ENCODE data around the gene ACBD6.

Gene ACBD6

DNA sequence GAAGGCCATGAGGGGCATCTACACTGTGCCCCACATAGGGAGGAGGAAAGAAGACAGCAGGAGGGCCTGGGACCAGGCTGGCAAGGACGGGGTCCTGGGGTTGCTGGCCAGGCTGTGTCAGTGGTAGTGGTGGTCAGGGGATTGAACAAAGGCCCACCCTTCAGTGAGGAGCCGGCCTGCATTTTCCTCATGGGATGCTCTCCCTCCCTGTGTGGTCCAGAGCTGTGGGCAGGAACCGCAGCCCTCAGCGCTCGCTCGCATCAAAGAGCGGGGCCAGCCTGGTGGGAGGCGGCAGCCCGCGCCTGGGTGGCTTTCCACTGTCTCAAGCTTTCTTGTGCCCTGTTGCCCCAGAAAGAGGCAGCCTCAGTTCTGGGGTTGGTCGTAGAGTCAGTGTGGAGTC is 247.5 kb downstream of the ACBD6 start:
- H3K4me3 ChIP-seq (ENCODE audit: low read depth, low read length) = no peak overlapping the region
- no peak for DNase-seq (ENCODE audit: low read depth, low spot score)
- in situ Hi-C loops (cut with HindIII; ENCODE audit: low sequenced_read_pairs) = no loop called here
- TF ChIP-seq, protein P1, sequence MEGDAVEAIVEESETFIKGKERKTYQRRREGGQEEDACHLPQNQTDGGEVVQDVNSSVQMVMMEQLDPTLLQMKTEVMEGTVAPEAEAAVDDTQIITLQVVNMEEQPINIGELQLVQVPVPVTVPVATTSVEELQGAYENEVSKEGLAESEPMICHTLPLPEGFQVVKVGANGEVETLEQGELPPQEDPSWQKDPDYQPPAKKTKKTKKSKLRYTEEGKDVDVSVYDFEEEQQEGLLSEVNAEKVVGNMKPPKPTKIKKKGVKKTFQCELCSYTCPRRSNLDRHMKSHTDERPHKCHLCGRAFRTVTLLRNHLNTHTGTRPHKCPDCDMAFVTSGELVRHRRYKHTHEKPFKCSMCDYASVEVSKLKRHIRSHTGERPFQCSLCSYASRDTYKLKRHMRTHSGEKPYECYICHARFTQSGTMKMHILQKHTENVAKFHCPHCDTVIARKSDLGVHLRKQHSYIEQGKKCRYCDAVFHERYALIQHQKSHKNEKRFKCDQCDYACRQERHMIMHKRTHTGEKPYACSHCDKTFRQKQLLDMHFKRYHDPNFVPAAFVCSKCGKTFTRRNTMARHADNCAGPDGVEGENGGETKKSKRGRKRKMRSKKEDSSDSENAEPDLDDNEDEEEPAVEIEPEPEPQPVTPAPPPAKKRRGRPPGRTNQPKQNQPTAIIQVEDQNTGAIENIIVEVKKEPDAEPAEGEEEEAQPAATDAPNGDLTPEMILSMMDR (IDR thresholded peaks at IDR 0.05; ENCODE audit: low read depth, low read length) = no peak

DNA sequence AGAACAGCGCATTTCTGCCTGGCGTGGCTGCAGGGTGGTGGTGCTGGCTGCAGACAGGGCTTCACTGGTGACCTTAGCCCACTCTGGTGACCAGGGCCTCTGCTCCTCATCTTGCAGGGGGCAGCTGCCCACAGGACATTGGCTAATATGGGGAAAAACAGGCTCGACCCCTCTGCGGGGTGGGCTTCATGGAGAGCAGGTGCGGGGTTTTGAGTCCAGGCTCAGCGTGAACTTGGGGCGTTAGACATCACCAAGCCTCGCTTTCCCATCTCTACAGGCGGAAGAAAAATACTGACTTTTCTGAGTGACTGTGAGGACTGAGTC is 247.9 kb downstream of the ACBD6 start:
- H3K4me3 ChIP-seq (ENCODE audit: low read depth, low read length) = no peak overlapping the region
- DNase-seq (ENCODE audit: low read depth, low spot score) = no peak
- in situ Hi-C loops (cut with HindIII; ENCODE audit: low sequenced_read_pairs) = no loop called here
- TF ChIP-seq, protein P1 (IDR thresholded peaks at IDR 0.05; ENCODE audit: low read depth, low read length) = no peak

DNA sequence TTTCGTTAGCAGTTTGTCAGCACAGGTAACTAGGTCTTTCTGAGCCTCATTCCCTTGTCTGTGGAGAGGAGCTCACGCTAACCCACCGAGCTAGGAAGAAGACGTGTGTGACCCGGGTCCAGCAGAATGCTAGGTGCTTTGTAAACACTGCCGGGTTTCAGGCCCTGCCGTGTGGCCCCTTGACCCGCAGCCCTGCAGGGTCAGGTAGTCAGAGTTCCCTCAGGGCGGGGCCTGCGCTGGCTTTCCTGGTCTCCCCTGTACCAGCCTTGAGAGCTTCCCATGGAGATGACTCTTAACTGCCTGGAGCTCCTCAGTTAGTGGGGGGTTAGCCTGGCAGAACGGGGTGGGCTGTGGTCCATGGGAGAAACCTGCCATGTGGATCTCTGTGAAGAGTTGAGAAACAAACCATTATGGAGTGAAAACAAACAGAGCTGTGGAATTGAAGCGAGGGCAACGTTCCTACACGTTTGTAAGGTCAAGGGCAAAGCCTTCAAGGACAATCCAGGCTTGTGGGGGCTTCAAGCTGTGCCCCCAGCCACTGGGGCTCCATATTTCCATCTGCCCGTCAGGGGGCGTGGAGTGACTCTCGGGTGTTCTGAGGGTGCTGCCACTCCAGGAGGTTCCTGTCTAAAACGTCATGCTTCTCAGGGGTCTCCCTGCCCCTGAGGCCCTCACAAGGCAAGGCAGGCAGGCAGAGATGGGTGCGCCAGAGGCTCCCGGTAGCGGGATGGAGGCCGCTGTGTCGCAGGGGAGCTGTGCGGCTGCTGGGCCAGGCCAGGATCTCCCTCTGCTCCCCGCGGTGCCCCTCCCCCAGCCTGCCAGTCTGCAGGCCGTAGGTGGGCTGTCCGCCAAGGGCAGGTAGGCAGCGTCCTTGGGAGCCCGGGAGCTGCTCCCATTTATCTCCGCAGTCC is 248.5 kb downstream of the ACBD6 start:
- no peak overlapping the region for H3K4me3 ChIP-seq (ENCODE audit: low read depth, low read length)
- DNase-seq (ENCODE audit: low read depth, low spot score) = no peak
- TF ChIP-seq, protein P1 (IDR thresholded peaks at IDR 0.05; ENCODE audit: low read depth, low read length) = no peak
- in situ Hi-C loops (cut with HindIII; ENCODE audit: low sequenced_read_pairs) = no loop called here

DNA sequence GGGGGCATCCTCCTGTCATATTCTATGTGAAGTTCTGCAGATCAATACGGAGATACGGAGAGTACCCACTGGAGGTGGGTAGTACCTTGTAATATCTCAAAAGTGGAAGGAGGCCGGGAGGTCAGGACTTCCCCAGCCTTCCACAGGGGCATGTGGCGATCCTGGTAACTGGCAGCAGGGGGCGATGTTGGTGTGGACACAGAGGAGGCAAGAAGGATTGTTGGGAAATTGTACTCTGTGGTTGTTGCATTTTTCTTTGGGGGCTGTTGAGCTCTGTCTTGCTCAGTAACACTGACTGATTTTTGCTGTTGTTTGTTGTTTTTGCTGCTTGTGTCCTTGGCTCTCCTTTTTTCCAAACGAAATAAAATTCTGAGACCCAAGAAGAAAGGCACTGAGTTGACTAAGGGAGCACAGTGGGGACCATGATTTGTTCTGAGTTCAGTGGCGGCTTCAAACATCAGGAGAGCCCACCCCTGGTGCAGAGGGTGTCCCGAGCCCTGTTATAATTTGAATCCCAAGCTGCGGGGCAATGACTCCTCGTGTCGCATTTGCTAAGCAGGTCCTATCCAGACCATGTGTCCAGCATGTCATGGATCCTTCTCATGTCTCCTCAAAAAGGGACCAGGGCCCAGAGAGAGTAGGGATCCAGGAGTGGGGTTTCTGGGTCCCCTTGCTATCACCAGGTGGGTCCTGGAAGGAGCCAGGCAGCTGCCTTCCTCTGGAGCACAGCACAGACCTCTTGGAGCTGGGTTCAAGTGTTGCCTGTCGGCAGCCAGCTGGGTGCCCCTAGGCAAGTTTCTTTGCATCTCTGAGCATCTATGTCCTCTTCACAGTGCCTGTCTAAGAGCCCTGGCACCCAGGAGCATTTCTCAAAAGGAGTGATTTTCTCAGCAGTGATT is 249.5 kb downstream of the ACBD6 start:
- in situ Hi-C loops (cut with HindIII; ENCODE audit: low sequenced_read_pairs) = no loop called here
- H3K4me3 ChIP-seq (ENCODE audit: low read depth, low read length) = no peak overlapping the region
- peak; percentile 59 for DNase-seq (ENCODE audit: low read depth, low spot score)
- TF ChIP-seq, protein P1 (IDR thresholded peaks at IDR 0.05; ENCODE audit: low read depth, low read length) = peak; percentile 89

DNA sequence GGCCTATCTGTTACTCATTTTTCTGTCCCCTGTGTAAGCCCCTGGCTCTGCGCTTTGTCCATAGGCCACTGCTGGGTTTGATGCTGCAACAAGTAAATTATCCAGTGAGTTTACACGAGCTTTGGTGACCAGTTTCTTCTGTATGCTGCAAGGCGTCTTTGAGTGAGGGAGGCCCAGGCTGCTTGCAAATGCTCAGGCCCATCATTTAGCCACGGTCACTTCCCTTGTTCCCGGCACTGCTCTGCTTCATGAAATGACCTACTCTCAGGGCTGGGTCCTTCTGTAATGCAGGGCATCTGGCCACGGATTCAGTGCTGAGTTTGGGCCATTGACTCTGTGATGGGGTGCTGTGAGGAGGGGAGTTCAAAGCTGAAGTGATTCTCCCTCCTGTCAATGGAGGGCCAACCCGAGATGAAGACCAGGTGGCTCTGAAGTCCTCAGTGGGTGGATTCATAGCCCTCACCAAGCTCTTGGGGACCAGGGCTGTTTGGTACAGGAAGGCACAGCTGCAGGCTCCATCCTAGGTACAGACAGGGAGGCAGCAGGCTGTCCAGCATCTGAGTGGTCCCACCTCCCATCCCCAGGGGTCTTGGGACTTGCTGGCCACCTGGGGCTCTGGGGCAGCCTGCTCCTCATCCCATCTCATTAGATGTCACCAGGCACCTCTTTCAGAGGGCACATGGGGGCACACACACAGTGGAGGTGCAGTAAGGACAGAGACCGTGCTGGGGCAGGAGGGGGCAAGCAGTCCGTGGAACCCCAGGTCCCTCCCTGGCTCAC is 250.7 kb downstream of the ACBD6 start:
- TF ChIP-seq, protein P1 (IDR thresholded peaks at IDR 0.05; ENCODE audit: low read depth, low read length) = no peak
- DNase-seq (ENCODE audit: low read depth, low spot score) = no peak
- no peak overlapping the region for H3K4me3 ChIP-seq (ENCODE audit: low read depth, low read length)
- in situ Hi-C loops (cut with HindIII; ENCODE audit: low sequenced_read_pairs) = no loop called here

DNA sequence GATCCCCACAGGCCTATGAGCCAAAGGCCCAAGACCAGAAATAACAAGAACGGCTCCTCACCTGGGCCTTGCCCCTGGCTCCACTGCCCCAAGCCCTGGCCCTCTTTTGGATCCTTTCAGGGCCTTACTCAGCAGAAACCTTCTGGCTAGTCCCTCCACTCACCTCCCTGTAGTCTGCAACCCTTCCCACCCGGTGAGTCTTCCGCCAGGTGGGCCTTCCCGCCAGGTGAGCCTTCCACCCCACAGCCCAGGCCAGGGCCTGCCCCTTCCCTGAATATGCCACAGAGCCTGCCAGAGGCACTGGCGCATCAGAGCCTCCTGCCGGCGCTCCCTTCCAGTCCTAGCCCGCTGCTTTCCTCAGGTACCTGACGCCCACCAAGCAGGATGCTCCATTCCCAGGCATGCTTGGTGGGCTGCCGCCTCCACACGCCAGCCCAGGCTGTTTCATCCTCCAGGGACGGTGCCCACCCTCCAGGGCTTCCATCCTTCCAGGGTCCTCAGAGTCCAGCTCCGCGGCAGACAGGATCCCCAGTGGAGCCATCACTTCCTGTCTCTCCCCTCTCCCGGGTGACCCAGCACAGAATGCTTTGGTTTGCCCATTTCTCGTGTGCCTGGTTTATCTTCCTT is 251.4 kb downstream of the ACBD6 start:
- in situ Hi-C loops (cut with HindIII; ENCODE audit: low sequenced_read_pairs) = no loop called here
- no peak overlapping the region for H3K4me3 ChIP-seq (ENCODE audit: low read depth, low read length)
- TF ChIP-seq, protein P1 (IDR thresholded peaks at IDR 0.05; ENCODE audit: low read depth, low read length) = no peak
- DNase-seq (ENCODE audit: low read depth, low spot score) = no peak

All from astrocyte of the spinal cord (primary cell).